GM12878 (cell line): ENCODE measurements around the gene OR12D2. TPM values are rescaled to one million over a fixed set of nuclear protein-coding genes. Genes with fewer than 3 reads are reported as not detected.

ENCODE experiments used
- ATAC-seq: fragments of 200-7000 bp; cut with Tn5 transposase; 3 replicates; pipeline ENCODE4 v1.9.1; 2020; ENCODE audit warnings: mild to moderate bottlenecking, moderate library complexity
- BruUV-seq: library from RNA; stranded (reverse); fragments of 400-500 nt; replicated peaks from 2 replicates; lab custom pipeline; 2021; lab: Mats Ljungman, UMichigan
- CTCF ChIA-PET: fragments of 300-600 bp; sonication (Branson Sonifier 250); formaldehyde crosslinking; extraction: SDS; loops from one replicate; lab custom pipeline; 2021; ENCODE audit warnings: inconsistent platforms; lab: Yijun Ruan, JAX
- POLR2A ChIA-PET: fragments of 350-600 bp; formaldehyde crosslinking; extraction: SDS; loops from one replicate; lab custom pipeline; 2021; ENCODE audit warnings: inconsistent platforms; lab: Charles Lee
- RAD21 ChIA-PET: fragments of 300-600 bp; sonication (Branson Sonifier 250); formaldehyde crosslinking; loops from one replicate; lab custom pipeline; 2023; ENCODE audit warnings: antibody characterized with exemption; ENCODE audit not compliant: unreplicated experiment; lab: Charles Lee
- SMC1A ChIA-PET: fragments of 300-600 bp; sonication (Branson Sonifier 250); formaldehyde crosslinking; loops from one replicate; lab custom pipeline; 2023; ENCODE audit not compliant: unreplicated experiment, uncharacterized antibody; lab: Charles Lee
- DNase-seq: peaks from one replicate; pipeline ENCODE4 v3.0.0-alpha.2; 2011; ENCODE audit warnings: low read depth, low spot score
- FAIRE-seq: peaks from 3 replicates; lab custom pipeline; 2011; peaks lifted over from hg19 to GRCh38; lab: Jason Lieb, UNC
- H2AFZ ChIP-seq: 2 replicates; pipeline ENCODE4 v1.6.0; 2011; ENCODE audit warnings: low read depth, low read length, control low read depth; ENCODE audit not compliant: control insufficient read depth
- H3K27ac ChIP-seq: 2 replicates; pipeline ENCODE4 v1.5.1; 2011; ENCODE audit warnings: control low read depth; ENCODE audit not compliant: control insufficient read depth, insufficient read depth
- H3K27me3 ChIP-seq, 2 experiments: replicated peaks in 1 of 2; 2 replicates each; pipeline versions ENCODE4 v1.6.0 to v1.6.1; 2011; ENCODE audit warnings: low read length in 1 of 2; ENCODE audit not compliant: control insufficient read depth in 2 of 2, insufficient read depth in 2 of 2
- H3K36me3 ChIP-seq, 2 experiments: 2 replicates each; pipeline ENCODE4 v1.5.1; 2011; ENCODE audit warnings: low read length in 1 of 2; ENCODE audit not compliant: control insufficient read depth in 2 of 2, insufficient read depth in 2 of 2
- H3K4me1 ChIP-seq: 2 replicates; pipeline ENCODE4 v1.6.1; 2011; ENCODE audit warnings: mild to moderate bottlenecking, low read length, moderate library complexity, mixed read lengths; ENCODE audit not compliant: control insufficient read depth, insufficient read depth
- H3K4me2 ChIP-seq: 2 replicates; pipeline ENCODE4 v1.6.0; 2011; ENCODE audit warnings: control low read depth; ENCODE audit not compliant: control insufficient read depth, insufficient read depth
- H3K4me3 ChIP-seq: fragments of 200-600 bp; sonication (generic); 2 replicates; pipeline ENCODE4 v1.5.1; 2016
- H3K79me2 ChIP-seq: 2 replicates; pipeline ENCODE4 v1.6.0; 2011; ENCODE audit warnings: low read length; ENCODE audit not compliant: control insufficient read depth, insufficient read depth
- H3K9ac ChIP-seq: 2 replicates; pipeline ENCODE4 v1.8.0; 2011; ENCODE audit warnings: low read length, control low read depth, mixed read lengths; ENCODE audit not compliant: control insufficient read depth, insufficient read depth
- H3K9me3 ChIP-seq: replicated peaks from 3 replicates; pipeline ENCODE4 v1.5.1; 2011; ENCODE audit warnings: mild to moderate bottlenecking, low read length; ENCODE audit not compliant: control insufficient read depth, insufficient read depth
- H4K20me1 ChIP-seq: 2 replicates; pipeline ENCODE4 v1.6.0; 2011; ENCODE audit not compliant: control insufficient read depth, insufficient read depth
- BMI1 ChIP-seq: fragments of 450-650 bp; IDR thresholded peaks from 2 replicates; pipeline ENCODE4 v1.6.1; 2016; ENCODE audit warnings: mild to moderate bottlenecking, moderate library complexity, borderline replicate concordance
- ESRRA ChIP-seq: IDR thresholded peaks from 2 replicates; pipeline ENCODE4 v1.6.1; 2012; ENCODE audit warnings: mild to moderate bottlenecking, low read length, improper control_type of control experiment
- EZH2 ChIP-seq: IDR thresholded peaks from 2 replicates; pipeline ENCODE4 v1.6.1; 2012; ENCODE audit warnings: low read depth, mild to moderate bottlenecking, control low read depth, inconsistent platforms, low read length, borderline replicate concordance; ENCODE audit not compliant: control insufficient read depth
- HDAC2 ChIP-seq: fragments of 200-600 bp; sonication (generic); IDR thresholded peaks from 2 replicates; pipeline ENCODE4 v1.6.1; 2017
- LARP7 ChIP-seq: fragments of 450-650 bp; IDR thresholded peaks from 2 replicates; pipeline ENCODE4 v1.6.1; 2017; ENCODE audit warnings: mild to moderate bottlenecking
- NFIC ChIP-seq: IDR thresholded peaks from 2 replicates; pipeline ENCODE4 v1.6.1; 2012; ENCODE audit warnings: low read depth, mild to moderate bottlenecking, inconsistent platforms, low read length, moderate library complexity
- NKRF ChIP-seq: fragments of 450-650 bp; conservative IDR thresholded peaks from 2 replicates; pipeline ENCODE4 v1.6.1; 2017; ENCODE audit warnings: mild to moderate bottlenecking, moderate library complexity
- NRF1 ChIP-seq: conservative IDR thresholded peaks from 2 replicates; pipeline ENCODE4 v1.6.1; 2011; ENCODE audit warnings: mild to moderate bottlenecking, low read depth, low read length, improper control_type of control experiment
- PML ChIP-seq: IDR thresholded peaks from 2 replicates; pipeline ENCODE4 v1.6.1; 2012; ENCODE audit warnings: low read length, inconsistent platforms
- RCOR1 ChIP-seq: conservative IDR thresholded peaks from 2 replicates; pipeline ENCODE4 v1.6.1; 2012; ENCODE audit warnings: low read depth, low read length, improper control_type of control experiment
- RELB ChIP-seq: fragments of 450-650 bp; IDR thresholded peaks from 2 replicates; pipeline ENCODE4 v1.6.1; 2017; ENCODE audit warnings: low read depth, mild to moderate bottlenecking, moderate library complexity
- TCF12 ChIP-seq: IDR thresholded peaks from 2 replicates; pipeline ENCODE4 v1.6.1; 2011; ENCODE audit warnings: low read depth, mild to moderate bottlenecking, low read length
- WRNIP1 ChIP-seq: IDR thresholded peaks from 2 replicates; pipeline ENCODE4 v1.6.1; 2011; ENCODE audit warnings: low read depth, low read length, improper control_type of control experiment, borderline replicate concordance
- WGBS: methylation state at CpG from one replicate; pipeline ENCODE4 v1.1.6; 2016; ENCODE audit warnings: low lambda C conversion rate; ENCODE audit not compliant: insufficient replicate concordance, insufficient coverage; ENCODE audit errors: missing lambda C conversion rate; 5-methylcytosine and 5-hydroxymethylcytosine counted together
- in situ Hi-C: fragments of 300-500 bp; cut with MboI; formaldehyde crosslinking; loops from 9 replicates; pipeline ENCODE4 v1.14.3; 2018; ENCODE audit warnings: mixed read lengths
- intact Hi-C: fragments of 100-400 bp; cut with micrococcal nuclease; formaldehyde crosslinking; loops from one replicate; pipeline ENCODE4 v1.14.2; 2022; ENCODE audit not compliant: unreplicated experiment
- polyA plus RNA-seq, 11 experiments: library from polyadenylated mRNA; depleted of rRNA in 4 of 11; unstranded in 6 of 11; stranded (reverse) in 5 of 11; fragments of >200 nt; fragmentation: Nextera tagmentation in 4 of 11; fragmentation: Illumina TruSeq in 1 of 11; extraction: Ambion mirVana in 4 of 11; extraction: Trizol in 1 of 11; gene quantifications; 1 replicate in 1 of 11; 2 replicates in 10 of 11; pipeline versions ENCODE4 v1.2.1 to v1.2.3, GENCODE V29; 2011 to 2016; ENCODE audit warnings: inconsistent platforms in 2 of 11, missing spikeins in 2 of 11, low read depth in 1 of 11
- total RNA-seq, 4 experiments: library from RNA; depleted of rRNA in 3 of 4; stranded (reverse); fragments of >200 nt in 3 of 4; fragmentation: Illumina TruSeq in 1 of 4; extraction: Trizol in 1 of 4; gene quantifications; 2 replicates each; pipeline versions ENCODE4 v1.2.1 to v1.2.3, GENCODE V29; 2013 to 2021

Gene OR12D2
- total and polyA plus RNA-seq, 10 of the 15 experiments (the other 5 are each of a cell fraction or from before 2014, with no cell fraction given), result not detected

- Histone ChIP-seq H3K4me1 (no peaks in the 10 kb centered on the region), H3K27ac (no peak overlapping the region), H3K9me3 (no peaks in the 10 kb centered on the region), H3K9ac (no peak overlapping the region), H3K79me2 (no peaks in the 10 kb centered on the region), H3K27me3 (no peaks in the 10 kb centered on the region; a peak in 1 of 4 replicates), H3K4me3 (no peak overlapping the region)
- POLR2A ChIA-PET, result no interaction called here
- DNase-seq, result no peak
- BruUV-seq, result no TSS peak
- TF ChIP-seq WRNIP1 (no peak), BMI1 (no peak), NRF1 (no peak), RELB (no peak), NKRF (no peak), LARP7 (no peak), NFIC (no peak), EZH2 (no peak), HDAC2 (no peak), ESRRA (no peak), RCOR1 (no peak), TCF12 (no peak), PML (no peak)
- TF ChIP-seq, all 136 proteins: peak for 0
- intact Hi-C loops, result no loop called here
- FAIRE-seq, result no peak
- in situ Hi-C loops, result no loop called here
- ATAC-seq, result no peak
- no peaks in the 10 kb centered on the region for H3K36me3 ChIP-seq
- ChIA-PET SMC1A (interaction anchor here (0.7 kb wide), 1 partner anchor 262 kb away, joined by 3 read pairs; no protein-coding TSS in a partner anchor), RAD21 (no interaction called here), CTCF (no interaction called here)
- no peaks in the 10 kb centered on the region for H4K20me1 ChIP-seq
- no peak overlapping the region for H3K4me2 ChIP-seq
- 12% methylated on average over 4 of the region's 4 CpGs for WGBS
- no peak overlapping the region for H2AFZ ChIP-seq
Measured at GRCh38 chr6:29388533-29388932, 6.9 kb upstream of the OR12D2 start.
